SKM-1 treated with dmso at 0.1 percent for 144 hours (cell line): ENCODE data around the gene OR5D14.

Source experiments
- DNase-seq: peaks from one replicate; lab custom pipeline; 2025; ENCODE audit not compliant: unreplicated experiment; lab: John Stamatoyannopoulos, UW

The OR5D14 gene

DNA sequence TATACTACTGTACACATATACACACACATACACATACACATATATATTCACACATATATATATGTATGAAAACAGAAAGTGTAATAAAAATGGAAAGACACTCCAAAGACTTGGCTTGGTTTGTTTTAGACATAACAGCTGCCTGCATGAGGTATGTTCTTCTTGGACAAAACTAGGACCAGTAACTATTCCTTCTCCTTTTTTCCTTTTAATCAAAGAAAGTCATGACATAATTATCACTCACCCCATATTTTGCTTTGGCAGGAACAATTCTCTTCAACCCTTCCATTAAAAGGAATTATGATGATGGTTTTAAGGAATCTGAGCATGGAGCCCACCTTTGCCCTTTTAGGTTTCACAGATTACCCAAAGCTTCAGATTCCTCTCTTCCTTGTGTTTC, at the start of gene OR5D14:
TSS of gene OR5D14 (plus strand) at position 301 of the 400 bp plus-strand sequence. CDS start at position 301, 0 bp downstream.
- no peak for DNase-seq

- no peak for DNase-seq
Observed at GRCh38 chr11:55773138-55773537, 22.2 kb upstream of the OR5D14 start, which contains the start of gene OR5D13. OR5D13 (plus strand) TSS chr11:55773438; CDS start chr11:55773438, 0 bp downstream.

DNA sequence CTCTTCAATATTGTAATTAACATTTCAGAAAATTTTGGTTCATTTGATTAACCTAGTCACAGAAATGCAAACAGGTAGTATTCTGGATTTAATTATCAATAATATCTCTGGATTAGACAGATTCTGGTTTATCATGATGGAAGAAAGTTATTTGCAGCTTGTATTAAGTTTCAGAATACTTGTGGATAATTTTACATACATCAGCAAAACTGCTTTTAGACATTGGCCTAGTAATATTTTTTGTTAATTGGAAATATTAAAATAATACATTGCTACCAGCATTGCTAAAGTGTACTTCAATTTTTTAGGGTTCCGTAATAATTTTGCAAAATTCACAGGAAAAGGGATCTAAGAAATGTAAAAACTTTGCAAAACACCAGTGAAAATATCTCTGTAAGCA, 3.8 kb upstream of the OR5D14 start:
- DNase-seq: no peak

- no peak for DNase-seq
Observed at GRCh38 chr11:55793321-55793720, 2.0 kb upstream of the OR5D14 start.

DNA sequence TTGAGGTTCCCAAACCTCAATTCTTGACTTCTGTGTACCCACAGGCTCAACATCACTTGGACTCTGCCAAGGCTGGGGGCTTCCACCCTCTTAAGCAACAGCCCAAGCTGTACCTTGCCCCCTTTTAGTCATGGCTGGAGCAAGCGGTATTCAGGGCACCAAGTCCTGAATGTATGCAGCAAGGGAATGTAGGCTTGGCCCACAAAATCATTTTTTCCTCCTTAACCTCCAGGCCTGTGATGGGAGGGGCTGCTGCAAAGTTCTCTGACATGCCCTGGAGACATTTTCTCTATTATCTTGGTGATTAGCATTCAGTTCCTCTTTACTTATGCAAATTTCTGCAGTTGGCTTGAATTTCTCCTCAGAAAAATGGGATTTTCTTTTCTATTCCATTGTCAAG, 10.9 kb downstream of the OR5D14 start:
- DNase-seq: no peak

DNA sequence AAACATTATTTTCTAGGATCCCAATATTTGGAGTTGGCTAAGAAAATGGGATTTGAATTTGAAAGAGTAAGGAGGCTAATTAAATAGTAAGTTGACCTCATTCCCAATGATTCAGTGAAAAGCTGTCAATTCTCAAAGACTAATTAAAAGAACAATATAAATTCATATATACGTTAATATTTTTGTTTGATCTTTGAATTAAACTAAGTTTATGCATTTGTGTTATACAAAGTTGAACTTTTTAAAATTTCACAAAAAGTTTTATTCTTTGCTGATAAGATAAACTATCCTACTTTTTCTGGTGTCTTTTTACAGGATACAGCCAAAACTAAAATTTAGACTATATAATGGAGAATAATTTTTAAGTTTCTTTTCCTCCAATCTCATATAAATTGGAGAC, 15.7 kb downstream of the OR5D14 start, which contains the start of gene OR5L1:
TSS of gene OR5L1 (plus strand) at position 301 of the 400 bp plus-strand sequence. CDS start 100 bp downstream, outside the sequence.
- no peak for DNase-seq

DNA sequence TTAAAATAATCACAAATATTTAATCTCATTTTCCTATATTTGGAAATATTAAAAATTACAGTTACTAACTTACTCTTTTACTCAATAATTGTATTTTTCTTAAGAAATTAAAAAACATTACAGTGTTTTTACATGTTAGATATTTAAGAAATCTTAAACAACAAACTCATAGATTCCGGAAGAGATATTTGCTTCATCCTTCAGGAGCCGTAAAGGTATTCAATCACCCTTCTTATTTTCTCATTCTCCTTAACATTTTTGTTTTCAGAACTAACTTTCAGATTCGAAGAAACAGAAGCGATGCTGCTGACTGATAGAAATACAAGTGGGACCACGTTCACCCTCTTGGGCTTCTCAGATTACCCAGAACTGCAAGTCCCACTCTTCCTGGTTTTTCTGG, 24.0 kb downstream of the OR5D14 start, which contains the start of gene OR5D18:
TSS of gene OR5D18 (plus strand) at position 301 of the 400 bp plus-strand sequence. CDS start at position 301, 0 bp downstream.
- no peak for DNase-seq

DNA sequence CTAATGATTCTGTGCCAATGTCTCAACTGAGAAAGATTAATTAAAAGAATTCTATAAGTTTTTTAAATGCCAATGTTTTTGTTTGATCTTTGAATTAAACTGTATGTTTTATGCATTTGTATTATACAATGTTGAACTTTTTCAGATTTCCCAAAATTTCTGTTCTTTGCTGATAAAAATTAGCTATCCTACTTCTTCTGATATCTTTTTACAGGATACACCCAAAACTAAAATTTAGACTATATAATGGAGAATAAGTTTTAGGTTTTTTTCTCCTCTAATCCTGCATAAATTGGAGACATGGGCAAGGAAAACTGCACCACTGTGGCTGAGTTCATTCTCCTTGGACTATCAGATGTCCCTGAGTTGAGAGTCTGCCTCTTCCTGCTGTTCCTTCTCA, 31.6 kb downstream of the OR5D14 start, which contains the start of gene OR5L2:
TSS of gene OR5L2 (plus strand) at position 301 of the 400 bp plus-strand sequence. CDS start at position 301, 0 bp downstream.
- no peak for DNase-seq

- DNase-seq: no peak
Observed at GRCh38 chr11:55838452-55838851, 43.1 kb downstream of the OR5D14 start, which contains the start of gene OR5D16. OR5D16 (plus strand) TSS chr11:55838752; CDS start chr11:55838752, 0 bp downstream.
